ENCODE measurements around the gene KIF6. TPM values are rescaled to one million over a fixed set of nuclear protein-coding genes. Genes with fewer than 3 reads are reported as not detected.

KIF6 gene
- total and polyA plus RNA-seq, 2 of the 8 experiments (the other 6 are each of a cell fraction or from before 2014, with no cell fraction given) = 0.53 to 0.65 TPM

- Histone ChIP-seq H3K9ac (replicated peaks in 1 of 4; ENCODE audit: extremely low read depth in 1 of 4, low read depth in 3 of 4, low read length in 3 of 4) (no peak overlapping the region), H3K23me2 (ENCODE audit: low read depth, low read length) (no peaks in the 10 kb centered on the region), H3K4me2 (ENCODE audit: insufficient read depth in 1 of 2, low read depth in 2 of 2, low read length in 2 of 2) (no peak overlapping the region), H3K56ac (replicated peaks; ENCODE audit: insufficient read length, low read depth, low read length) (no peak overlapping the region), H3K9me3 (ENCODE audit: insufficient read depth in 2 of 2, low read depth in 1 of 2, low read length in 1 of 2) (no peaks in the 10 kb centered on the region), H2BK120ac (replicated peaks; ENCODE audit: low read depth, low read length) (no peak overlapping the region), H2BK5ac (ENCODE audit: low read depth, low read length) (no peak overlapping the region), H3K79me1 (ENCODE audit: low read depth, low read length) (no peaks in the 10 kb centered on the region), H3K14ac (ENCODE audit: insufficient read length) (no peak overlapping the region), H3K18ac (ENCODE audit: extremely low read depth, low read length) (no peak overlapping the region), H2BK20ac (ENCODE audit: low read length) (no peak overlapping the region), H3K4me3 (ENCODE audit: extremely low read depth in 1 of 4, insufficient read depth in 2 of 4, low read depth in 3 of 4, low read length in 4 of 4) (no peak overlapping the region), H4K5ac (ENCODE audit: insufficient read length, low read depth, low read length) (no peak overlapping the region), H3K27ac (ENCODE audit: low read depth, low read length) (no peak overlapping the region), H3K4ac (replicated peaks; ENCODE audit: insufficient read length, low read depth, low read length) (no peak overlapping the region), H4K91ac (replicated peaks; ENCODE audit: insufficient read length, low read length) (no peak overlapping the region), H3K4me1 (replicated peaks in 1 of 4; ENCODE audit: control insufficient read depth in 3 of 4, insufficient read depth in 4 of 4, low read length in 3 of 4) (no peaks in the 10 kb centered on the region), H4K20me1 (replicated peaks in 1 of 2; ENCODE audit: control insufficient read depth in 1 of 2, insufficient read depth in 2 of 2, low read length in 2 of 2) (no peaks in the 10 kb centered on the region), H3K79me2 (ENCODE audit: control insufficient read depth in 1 of 2, insufficient read depth in 2 of 2, low read length in 2 of 2) (no peaks in the 10 kb centered on the region), H3K23ac (ENCODE audit: insufficient read length) (no peak overlapping the region), H2AK5ac (ENCODE audit: low read depth, low read length) (no peak overlapping the region), H2BK15ac (ENCODE audit: low read length) (no peak overlapping the region), H4K8ac (ENCODE audit: extremely low read depth, insufficient read depth, low read length) (no peak overlapping the region), H2AFZ (ENCODE audit: low read length) (no peak overlapping the region), H3K27me3 (replicated peaks in 1 of 4; ENCODE audit: control insufficient read depth in 3 of 4, extremely low read depth in 1 of 4, insufficient read depth in 3 of 4, low read length in 3 of 4) (no peaks in the 10 kb centered on the region), H3K36me3 (ENCODE audit: control insufficient read depth in 2 of 4, insufficient read depth in 4 of 4, low read length in 3 of 4) (no peaks in the 10 kb centered on the region), H2BK12ac (ENCODE audit: low read depth, low read length) (no peak overlapping the region)
- CTCF ChIA-PET (ENCODE audit: partially characterized antibody) = interaction anchor here (1.0 to 5.6 kb wide), 3 partner anchors 14 to 330 kb away, joined by 3 to 30 read pairs (median 4); no protein-coding TSS in a partner anchor
- DNase-seq (ENCODE audit: low read depth in 1 of 2, low spot score in 2 of 2) (no peak), FAIRE-seq (no peak)
- POLR2A ChIA-PET (ENCODE audit: partially characterized antibody) = no interaction called here
- WGBS, 2 experiments (ENCODE audit: extremely low coverage in 1 of 2, insufficient coverage in 1 of 2, insufficient read length in 1 of 2, insufficient replicate concordance in 2 of 2, low coverage in 1 of 2, low lambda C conversion rate in 2 of 2, missing lambda C conversion rate in 1 of 2) = 90% methylated on average over 7 of the region's 7 CpGs; no CpG with 5 or more reads in 1 of the 2 experiments
- TF ChIP-seq CHD1 (IDR thresholded peaks at IDR 0.05; ENCODE audit: low read depth, low read length) (no peak), NANOG (IDR thresholded peaks at IDR 0.05; ENCODE audit: insufficient read depth, low read depth, low read length, poor library complexity, severe bottlenecking) (no peak), KDM5A (IDR thresholded peaks at IDR 0.05; ENCODE audit: low read length) (no peak), HDAC2 (IDR thresholded peaks at IDR 0.05; ENCODE audit: borderline replicate concordance in 1 of 2, low read depth in 2 of 2, low read length in 2 of 2) (no peak), ATF2 (IDR thresholded peaks at IDR 0.05; ENCODE audit: low read length) (no peak), BRCA1 (IDR thresholded peaks at IDR 0.05; ENCODE audit: low read depth, low read length) (no peak), EP300 (IDR thresholded peaks at IDR 0.05; ENCODE audit: borderline replicate concordance in 1 of 2, low read depth in 2 of 2, low read length in 2 of 2) (no peak), RXRA (IDR thresholded peaks at IDR 0.05; ENCODE audit: insufficient read depth, low read depth, low read length) (no peak), CHD2 (IDR thresholded peaks at IDR 0.05; ENCODE audit: low read length) (no peak)
- TF ChIP-seq, protein P1, sequence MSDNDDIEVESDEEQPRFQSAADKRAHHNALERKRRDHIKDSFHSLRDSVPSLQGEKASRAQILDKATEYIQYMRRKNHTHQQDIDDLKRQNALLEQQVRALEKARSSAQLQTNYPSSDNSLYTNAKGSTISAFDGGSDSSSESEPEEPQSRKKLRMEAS (IDR thresholded peaks at IDR 0.05) = no peak
- TF ChIP-seq, protein P2, sequence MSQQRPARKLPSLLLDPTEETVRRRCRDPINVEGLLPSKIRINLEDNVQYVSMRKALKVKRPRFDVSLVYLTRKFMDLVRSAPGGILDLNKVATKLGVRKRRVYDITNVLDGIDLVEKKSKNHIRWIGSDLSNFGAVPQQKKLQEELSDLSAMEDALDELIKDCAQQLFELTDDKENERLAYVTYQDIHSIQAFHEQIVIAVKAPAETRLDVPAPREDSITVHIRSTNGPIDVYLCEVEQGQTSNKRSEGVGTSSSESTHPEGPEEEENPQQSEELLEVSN (IDR thresholded peaks at IDR 0.05) = no peak
These were observed 322.9 kb downstream of the KIF6 start for GRCh38 chr6:39402239-39402751.

Data from H1 (cell line).